TTC549 (cell line): ENCODE results near the gene MRGPRF.

Experiments used
- FAIRE-seq: peaks from 2 replicates; lab custom pipeline; 2012; peaks lifted over from hg19 to GRCh38; lab: Jason Lieb, UNC

The MRGPRF gene

DNA sequence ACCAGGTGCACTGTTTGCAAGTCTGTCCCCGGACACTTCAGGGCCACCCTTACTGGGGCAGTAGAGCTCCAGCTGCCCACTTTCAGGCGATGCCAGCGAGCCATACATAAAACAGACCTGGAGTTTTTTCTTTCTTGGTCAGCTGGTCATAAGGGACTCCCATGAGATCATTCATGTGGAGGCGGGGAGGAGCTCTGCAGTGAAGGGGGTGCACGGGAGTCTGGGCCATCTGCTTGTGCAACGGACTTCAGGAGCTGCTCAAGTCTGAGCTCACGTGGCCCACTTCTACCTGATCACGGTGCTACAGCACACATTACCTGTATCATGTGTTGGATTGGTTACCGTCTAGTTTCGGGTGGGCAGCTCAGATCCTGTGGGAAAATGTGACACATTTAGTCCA lies 9.2 kb upstream of the MRGPRF start:
- no peak for FAIRE-seq

DNA sequence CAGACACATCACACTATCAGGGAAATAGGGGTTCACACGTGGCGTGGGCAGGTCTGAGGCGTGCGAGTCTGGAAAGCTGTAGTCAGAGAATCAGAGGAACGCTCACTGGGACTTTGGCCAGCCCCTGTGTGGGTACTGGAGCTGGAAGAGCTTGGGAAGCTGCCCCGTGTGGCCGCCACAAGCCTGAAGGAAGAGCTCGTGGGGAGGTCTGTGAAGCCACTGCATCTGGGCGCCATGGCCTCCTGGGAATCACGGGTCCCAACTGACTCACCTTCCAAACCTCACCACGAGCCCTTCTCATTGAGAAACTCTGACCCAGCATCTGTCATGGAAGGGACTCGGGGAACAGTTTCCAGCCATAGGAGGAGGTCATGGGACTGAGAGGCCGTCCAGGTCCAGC lies 5.9 kb upstream of the MRGPRF start:
- no peak for FAIRE-seq

DNA sequence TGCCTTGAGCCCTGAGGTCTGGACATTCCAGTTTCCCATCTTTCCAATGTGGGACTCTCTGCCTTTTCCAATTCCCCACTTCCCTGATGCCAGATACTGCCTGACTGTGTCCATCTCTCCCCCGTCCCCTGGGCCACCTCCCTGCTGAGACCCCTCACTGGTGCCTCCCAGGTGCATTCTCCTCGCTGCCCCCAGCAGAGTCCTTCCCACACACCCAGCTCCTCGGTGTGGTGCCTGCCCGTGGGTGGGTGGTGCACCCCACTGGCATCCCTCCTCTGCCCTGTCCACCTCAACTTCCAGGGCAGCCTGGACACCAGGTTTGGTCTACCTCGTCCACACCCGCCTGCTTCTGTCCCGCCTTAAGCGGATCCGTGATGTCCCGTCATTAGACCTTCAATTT lies 4.9 kb upstream of the MRGPRF start:
- FAIRE-seq: no peak

DNA sequence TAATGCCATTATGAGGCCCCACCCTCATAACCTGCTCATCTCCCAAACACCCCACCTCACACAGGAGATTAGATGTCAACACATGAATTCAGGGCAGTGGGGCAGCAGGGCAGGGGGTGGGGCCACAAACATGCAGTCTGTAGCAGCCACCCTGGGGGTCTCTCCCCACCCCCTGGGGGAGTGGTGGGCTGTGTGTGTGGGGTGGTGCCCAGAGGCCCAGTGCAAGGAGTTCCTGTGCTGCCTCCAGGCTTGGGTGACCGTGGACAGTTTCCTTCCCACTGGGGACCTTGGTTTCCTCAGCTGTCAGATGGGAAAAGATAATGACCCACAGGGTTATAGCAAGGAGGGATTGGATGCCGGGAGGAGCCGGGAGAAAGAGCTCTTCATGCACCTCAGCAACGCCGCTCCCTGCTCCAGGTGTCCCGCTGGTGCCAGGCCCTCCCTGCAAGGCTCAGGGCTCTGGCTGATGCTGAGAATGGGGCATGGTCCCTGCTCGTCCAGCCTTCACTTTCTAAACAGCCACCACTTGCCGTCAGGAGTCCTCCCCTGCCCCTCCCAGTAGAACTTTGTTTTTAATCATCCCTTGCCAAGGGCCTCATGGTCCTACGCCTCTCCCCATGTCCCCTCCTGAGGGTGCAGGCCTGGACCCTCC lies 2.0 kb upstream of the MRGPRF start:
- FAIRE-seq: no peak

DNA sequence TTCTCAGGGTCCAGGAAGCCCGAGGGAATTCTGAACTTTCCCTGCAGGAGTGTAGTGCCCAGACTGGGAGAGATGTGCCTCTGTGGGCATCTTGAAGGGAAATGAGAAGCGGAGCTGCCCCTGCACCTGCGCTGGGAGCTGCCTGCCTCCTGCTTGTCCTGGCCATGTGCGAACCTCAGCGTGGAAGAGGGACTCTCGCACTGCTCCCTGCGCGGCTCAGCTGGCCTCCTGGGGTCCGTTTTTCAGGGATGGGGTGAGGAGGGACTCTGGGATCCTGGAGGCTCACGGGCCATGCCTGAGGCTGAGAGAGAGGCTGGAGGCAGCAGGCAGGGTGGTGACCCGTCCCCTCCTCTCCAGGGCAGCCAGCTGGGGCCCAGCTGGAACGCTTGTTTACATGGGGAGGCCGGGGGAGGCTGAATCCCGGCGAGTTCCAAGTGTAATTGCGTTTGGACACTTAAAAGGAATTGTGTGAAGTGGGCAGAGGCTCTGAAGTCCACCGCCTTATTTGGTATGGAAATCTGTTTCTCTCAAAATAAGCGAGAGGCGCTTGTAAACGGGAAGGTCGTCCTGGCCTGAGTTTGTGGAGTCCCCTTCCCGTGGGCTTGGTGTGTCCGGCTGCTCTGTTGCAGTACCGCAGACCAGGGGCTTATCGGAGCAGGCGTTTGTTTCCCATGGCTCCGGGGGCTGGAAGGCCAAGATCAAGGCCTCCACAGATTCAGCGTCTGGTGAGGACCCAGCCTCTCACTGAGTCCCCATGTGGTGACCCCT lies 1.2 kb upstream of the MRGPRF start:
- no peak for FAIRE-seq

DNA sequence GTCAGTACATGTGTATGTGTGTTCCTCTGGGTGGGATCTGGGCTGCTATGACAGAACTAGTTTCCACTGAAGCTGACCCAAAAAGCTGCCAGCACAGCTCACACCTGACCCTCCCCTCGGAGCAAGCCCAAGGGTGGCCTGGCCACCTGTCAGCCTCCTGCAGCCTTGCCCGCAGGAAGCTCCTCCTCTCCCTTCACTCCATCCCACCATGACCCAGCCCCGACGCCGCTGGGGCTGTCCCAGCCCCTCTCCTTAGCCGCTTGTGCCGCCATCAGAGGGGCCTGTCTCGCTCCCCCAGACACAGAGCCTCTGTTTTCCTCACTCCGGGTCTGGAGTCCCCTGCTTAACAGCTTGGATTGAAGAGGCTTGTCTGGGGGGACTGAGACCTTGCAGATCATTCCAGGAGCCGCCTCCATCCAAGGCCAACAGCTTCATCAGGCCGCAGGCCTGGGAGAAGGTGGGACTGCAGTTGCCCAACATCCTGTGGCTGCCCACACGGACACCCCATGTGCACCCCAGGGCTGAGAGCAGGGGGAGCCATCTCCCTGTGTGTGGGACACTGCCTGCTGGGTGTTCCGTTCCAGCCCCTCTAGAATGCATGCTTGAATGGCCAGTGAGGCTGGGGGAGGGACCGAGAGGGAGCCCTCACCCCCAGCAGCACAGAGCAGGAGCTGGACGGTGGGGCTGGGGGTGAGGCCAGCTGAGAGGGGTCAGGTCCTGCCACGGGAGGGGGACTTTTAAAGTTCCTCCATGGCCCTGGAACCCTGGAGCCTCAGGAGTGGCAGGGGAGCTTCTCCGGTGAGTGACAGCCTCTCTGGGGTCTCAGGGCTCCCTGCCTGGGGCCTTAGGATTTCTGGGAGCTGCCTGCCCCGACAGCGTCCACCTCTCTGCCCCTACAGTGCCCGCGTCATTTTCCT lies 696 bp downstream of the MRGPRF start:
- FAIRE-seq: no peak

DNA sequence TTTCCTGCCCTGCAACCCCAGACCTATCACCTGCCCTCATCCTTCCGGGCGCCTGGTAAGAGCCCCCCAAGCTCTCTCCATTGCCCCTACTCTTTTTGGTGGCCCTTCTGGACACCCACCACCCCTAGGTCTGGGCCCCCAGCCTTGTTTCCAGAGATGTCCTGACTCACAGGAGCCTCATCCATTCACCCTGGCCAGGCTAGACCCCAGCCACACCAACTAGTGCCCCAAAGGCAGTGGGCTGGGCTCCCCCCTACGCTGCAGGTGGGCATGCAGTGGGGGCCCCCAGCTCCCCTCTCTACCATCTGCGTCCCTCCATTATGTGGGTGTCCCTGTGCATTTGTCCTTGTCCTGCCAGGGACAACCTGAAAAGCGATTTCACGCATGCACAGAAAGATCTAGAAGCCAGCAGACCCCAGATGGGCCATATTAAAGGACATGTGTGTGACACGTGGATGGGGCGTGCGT lies 1.4 kb downstream of the MRGPRF start:
- FAIRE-seq: no peak

DNA sequence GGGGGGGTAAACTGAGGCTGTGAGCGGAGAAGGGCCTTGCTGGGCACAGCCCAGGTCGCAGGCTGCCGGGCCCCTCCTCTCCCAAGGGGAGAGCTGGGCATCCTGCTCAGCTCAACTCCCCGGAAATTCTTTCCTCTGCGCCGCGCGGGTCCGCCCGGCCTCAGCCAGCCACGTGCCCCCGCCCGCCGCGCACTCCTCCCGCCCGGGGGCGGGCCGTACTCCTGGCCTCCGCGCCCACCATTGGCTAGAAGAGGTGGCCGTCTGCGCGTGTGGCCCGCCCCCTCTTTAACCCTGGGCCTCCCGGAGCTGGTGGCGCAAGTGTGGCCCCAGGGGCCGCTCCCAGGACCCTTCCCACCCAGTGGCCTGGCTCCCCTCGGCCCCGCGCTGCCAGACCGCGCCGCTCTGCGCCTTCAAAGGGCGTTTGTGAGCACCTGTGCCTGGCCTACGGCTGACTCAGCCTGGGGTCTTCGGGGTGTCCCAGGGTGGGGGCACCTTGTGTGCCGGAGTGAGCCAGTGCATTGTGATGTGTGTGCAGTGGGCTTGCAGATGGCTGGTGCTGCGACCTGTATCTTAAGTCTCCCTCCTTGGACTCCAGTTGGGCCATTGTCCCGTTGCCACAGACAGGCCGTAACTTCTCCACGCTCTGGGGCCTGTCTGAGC lies 2.0 kb downstream of the MRGPRF start:
- FAIRE-seq: no peak

DNA sequence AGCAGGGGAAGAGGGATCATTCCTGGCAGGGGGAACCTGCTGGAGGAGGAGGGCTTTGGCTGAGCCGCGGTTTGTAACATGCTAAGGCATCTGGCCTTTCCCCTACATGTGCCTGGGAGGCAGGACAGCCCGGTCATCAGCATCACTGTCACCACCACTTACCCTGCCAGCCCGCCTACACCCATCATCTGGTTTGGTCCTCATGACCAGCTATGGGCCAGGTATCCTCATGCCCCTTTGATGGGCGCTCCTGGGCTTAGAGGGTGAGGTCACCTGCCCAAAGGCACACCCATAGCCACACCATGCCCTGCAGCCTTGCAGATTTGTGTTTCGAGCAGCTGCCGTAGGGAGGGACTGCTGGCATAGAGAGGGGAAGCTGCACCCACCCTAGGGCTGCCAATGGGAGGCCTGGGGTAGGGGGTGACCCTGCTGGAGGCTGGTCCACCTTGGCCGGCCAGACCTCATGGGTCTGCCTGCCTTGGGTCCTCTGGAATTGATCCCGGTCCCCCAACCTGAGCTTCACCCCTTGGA lies 2.6 kb downstream of the MRGPRF start:
- no peak for FAIRE-seq

DNA sequence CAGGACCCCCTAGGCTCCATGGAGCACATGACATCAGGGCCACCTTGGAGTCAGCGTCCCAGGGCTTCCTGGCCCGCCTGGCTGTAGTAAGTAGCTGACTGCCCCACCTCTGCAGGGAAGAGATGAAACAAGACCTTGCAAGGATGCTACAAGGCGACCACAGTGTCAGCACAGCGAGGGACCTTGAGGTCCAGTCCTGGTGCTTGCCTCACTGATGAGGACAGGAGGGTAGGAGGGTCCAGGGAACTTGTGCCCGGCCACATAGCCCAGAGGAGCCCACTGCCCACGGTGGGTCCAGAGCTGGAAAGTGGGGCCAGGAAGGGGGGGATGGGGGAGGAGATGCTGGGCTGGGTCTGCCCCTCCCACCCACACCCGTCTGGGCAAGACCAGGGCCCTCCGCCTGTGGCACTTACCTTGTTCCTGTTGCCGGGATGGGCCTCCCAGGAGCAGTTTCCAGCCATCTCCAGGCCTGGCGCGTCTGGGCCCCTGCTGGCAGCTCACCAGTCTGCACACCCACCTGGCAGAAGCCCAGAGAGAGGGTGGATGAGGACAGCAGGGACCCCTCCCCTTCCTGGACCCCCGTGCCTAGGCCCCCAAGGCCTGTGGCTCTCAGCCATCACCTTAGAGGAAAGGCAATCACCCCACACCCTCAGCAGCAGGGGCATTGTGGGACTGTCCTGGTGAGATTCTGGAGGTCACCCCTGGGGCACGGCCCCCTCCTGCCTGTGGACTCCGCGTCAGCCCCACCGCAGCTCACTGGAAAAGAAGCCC lies 3.4 kb downstream of the MRGPRF start:
- FAIRE-seq: no peak

DNA sequence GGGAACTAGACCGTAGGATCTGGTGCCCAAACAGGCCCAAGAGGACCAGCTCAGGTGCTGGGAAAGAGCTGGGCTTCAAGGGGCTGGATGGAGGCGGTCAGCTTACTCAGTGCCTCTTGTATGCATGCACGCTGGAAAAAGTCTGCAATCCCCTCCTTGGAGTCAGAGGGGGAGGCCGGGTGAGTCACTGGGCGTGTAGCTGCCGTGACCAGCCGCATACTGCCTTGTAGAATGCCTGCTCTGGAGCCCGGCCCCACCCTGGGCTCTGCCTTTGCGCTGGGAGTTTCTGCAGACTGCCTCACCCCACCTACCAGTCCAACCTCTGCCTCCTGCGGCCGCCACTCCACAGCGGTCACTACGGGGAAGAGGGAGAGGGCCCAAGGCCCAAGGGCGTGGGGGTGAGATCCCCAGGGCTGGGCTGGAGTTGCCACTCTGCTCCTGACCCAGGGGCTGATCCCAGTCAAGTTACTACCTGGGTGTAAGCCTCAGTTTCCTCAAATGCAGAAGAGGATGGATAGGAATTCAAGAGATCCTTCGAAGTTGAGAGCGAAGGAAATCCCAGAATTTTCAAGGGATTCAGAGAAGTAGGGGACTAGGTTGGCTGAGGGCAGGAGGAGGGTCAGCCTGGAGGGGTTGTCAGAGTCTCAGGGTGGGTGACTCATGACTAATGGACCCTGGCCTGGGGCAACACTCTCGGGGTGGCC lies 4.2 kb downstream of the MRGPRF start:
- no peak for FAIRE-seq

DNA sequence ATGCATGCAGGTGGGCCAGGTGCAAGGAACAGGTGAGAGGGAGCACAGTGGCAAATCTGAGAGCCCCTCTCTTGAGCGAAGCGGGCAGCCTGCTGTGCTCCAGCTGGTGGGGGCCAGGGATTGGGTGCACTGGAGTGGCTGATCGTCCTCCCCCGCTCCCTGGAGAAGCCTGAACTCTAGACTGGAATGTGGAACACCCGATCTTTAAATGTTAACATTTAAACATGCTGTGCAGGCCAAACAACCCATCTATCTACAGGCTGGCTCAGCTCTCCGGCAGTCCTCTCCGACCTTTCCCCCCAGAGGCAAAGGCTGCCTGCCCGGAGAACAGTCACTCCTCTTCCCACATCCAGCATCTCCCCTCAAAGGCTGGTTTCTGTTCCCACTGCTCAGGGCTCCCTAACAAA lies 5.1 kb downstream of the MRGPRF start:
- FAIRE-seq: no peak

DNA sequence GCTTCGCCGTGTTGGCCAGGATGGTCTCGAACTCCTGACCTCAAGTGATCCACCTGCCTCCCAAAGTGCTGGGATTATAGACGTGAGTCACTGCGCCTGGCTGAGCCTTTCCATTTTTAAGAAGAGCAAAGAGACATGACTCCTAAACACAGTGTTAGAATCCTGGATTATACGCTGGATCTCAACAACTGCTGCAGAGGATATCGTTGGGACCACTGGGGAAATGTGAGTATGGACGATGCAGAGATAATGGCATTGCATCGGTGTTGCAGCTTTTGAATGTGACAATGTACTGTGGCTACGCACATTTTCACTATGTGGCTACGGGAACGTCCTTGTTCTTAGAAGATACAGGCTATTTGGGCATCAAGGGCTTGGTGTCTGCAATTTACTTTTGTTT lies 6.2 kb downstream of the MRGPRF start:
- no peak for FAIRE-seq

DNA sequence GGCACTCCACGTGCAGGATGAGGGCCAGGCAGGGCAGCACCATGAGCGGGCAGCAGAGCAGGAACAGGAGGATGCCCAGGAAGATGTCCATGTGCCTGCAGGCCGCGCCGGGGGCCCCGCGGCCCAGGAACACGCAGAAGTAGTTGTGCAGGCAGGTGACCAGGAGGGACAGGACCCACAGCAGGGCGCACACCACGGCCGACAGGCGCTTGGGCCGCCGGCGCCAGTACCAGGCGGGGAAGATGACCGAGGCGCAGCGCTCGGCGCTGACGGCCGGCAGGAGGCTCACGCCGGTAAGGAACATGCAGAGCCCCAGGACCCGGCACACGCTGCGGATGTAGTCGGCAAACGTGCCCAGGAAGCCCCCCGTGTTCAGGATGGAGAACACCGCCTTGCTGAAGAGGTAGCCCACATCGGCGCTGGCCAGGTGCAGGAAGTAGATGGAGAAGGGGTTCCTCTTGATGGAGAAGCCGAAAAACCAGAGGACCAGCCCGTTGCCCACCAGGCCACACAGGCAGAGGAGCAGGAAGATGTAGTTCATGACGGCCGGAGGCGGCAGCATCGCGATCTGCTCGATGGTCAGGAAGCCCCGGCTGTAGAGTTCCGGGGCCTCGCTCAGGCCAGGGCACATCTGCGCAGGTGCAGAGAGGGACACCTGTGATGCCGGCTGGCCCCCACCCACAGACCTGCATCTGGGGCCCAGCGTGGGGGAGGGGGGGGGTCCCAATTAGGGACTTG lies 7.2 kb downstream of the MRGPRF start:
- FAIRE-seq: no peak

DNA sequence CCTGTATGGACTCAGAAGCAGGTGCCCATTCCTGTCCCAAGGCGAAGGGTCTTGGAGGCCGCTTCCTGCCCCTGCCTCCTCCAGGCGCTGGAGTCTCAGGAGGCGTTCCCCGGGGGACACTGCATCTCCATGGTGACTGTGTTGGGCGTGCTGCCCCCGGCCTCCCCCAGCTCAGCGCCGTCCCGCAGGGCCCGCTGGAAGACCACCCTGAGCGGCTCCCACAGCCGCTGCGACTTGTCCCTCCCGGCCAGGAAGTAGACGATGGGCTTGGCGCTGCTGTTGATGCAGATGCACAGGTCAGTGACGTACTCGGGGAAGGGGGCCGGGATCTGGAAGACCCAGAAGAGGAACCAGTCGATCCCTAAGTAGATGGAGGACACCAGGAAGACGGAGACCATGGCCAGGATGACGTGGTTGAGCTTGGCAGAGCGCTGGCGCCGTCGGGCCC lies 7.8 kb downstream of the MRGPRF start:
- no peak for FAIRE-seq

DNA sequence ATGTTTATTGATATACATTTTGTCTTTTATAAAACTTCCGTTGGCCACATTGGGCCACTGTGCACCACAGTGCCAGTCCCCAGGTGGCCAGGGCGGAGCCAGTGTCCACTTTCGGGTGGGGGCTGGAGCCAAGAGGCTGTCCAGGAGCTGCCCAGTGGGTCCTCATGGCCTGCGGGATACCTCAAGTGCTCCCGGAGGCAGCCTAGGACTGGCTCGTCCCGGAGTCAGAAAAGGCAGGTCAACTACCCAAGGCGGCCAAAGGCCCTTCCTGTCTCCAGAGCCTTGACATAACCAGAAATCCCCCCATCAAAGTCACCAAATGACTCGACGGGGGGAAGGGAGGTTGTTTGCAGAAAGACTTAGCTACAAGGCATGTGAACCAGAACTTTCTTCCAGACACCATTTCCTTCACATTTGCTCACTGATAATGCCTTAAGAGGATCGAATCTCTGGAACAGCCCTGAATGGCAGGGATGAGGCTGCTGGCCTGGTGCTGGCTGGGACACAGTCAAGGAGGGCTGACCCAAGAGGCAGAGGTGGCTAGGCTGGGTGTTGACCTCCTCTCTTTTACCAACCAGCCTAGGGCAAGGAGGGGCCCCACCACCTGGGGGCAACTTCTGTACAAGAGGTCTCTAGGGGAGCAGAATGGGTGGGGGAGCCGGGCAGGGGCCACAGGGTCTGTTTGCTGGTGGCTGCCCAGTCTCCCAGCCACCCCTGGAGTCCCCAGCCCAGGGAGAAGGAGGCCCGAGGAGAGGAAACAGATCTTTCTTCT lies 8.4 kb downstream of the MRGPRF start:
- no peak for FAIRE-seq

DNA sequence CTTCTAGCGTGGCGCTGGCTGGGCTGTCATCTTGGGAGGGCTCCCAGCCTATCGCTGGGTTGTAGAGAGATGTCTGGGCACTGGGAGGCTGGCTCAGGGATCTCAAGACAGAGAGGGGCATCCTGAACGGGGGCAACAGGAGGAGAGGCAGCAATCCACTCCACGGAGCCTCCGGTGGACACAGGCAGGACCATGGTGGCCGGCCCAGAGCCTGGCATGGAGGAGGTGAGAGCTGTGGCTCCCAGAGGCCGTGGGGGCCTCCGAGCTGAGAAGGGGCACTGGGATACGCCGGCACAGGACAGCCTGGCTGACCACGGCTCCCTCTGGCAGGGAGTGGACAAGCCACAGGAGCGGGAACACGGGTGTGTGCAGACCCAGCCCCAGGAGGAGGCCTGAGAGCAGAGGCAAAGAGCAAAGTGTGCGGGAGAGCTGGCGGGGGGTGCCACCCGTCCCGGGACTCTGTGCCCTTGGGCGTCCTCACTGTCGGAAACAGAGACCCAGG lies 9.1 kb downstream of the MRGPRF start:
- no peak for FAIRE-seq

DNA sequence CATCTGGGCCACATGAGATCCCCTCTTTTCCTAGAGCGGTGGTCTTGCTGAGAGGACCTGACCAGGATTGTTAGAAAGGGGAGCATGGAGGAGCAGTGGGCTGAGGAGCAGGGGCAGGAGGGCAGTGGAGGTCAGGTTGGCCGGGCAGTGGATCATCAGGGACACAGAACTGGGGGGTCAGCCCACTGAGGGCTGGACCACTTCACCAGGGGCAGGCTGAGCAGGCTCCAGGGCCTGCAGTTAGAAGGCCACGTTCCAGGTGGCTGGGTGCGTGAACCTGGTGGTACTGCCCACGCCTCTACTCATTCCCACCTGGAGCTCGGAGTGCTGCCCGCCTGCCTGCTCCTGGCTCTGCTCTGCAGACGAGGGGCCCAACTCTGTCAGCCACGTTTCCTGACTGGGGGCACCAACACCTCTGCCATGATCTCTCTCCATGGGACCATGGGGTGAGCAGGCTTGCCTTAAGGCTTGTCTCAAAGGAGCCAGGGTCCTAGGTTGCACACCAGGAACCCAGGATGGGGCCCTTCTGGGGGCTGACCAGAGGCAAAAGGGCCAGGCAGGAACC lies 9.7 kb downstream of the MRGPRF start:
- FAIRE-seq: no peak
